Stimulated activated CD4-positive, alpha-beta T cell treated with anti-CD3 and anti-CD28 coated beads, Interleukin-1b, Interleukin-23, amount 100 ng/mL, for 24 hours (primary cell): ENCODE measurements around the gene RHCG.

Experiments
- DNase-seq, 4 experiments: peaks; one replicate each; pipeline ENCODE4 v3.0.0-alpha.2; 2020; ENCODE audit warnings: low read depth in 4 of 4, low spot score in 1 of 4

RHCG gene

GRCh38 chr15:89496155-89497098 lies at the start of gene RHCG:
Gene RHCG, minus strand, starts transcription at chr15:89496583. Its CDS starts 39 bp downstream, at chr15:89496544.
- no peak for DNase-seq

- DNase-seq, result no peak
Measured at GRCh38 chr15:89543389-89543788, 47.0 kb upstream of the RHCG start.

- no peak for DNase-seq
Measured at GRCh38 chr15:89542369-89542768, 46.0 kb upstream of the RHCG start.

- DNase-seq, result no peak
Measured at GRCh38 chr15:89539027-89539426, 42.6 kb upstream of the RHCG start.

GRCh38 chr15:89533861-89534544 lies 37.6 kb upstream of the RHCG start:
- DNase-seq, result no peak

- DNase-seq, result no peak
Measured at GRCh38 chr15:89531796-89532537, 35.6 kb upstream of the RHCG start.

- DNase-seq, result no peak
Measured at GRCh38 chr15:89530976-89531375, 34.6 kb upstream of the RHCG start.

GRCh38 chr15:89528757-89529352 lies 32.5 kb upstream of the RHCG start:
- no peak for DNase-seq

GRCh38 chr15:89526601-89527441 lies 30.4 kb upstream of the RHCG start:
- DNase-seq, result no peak

- DNase-seq, result no peak
Measured at GRCh38 chr15:89526181-89526580, 29.8 kb upstream of the RHCG start.

- no peak for DNase-seq
Measured at GRCh38 chr15:89524184-89524583, 27.8 kb upstream of the RHCG start.

- DNase-seq, result no peak
Measured at GRCh38 chr15:89523101-89523500, 26.7 kb upstream of the RHCG start.

GRCh38 chr15:89521605-89522004 lies 25.2 kb upstream of the RHCG start:
- no peak for DNase-seq

- DNase-seq, result no peak
Measured at GRCh38 chr15:89515477-89515876, 19.1 kb upstream of the RHCG start.

GRCh38 chr15:89514596-89515406 lies 18.4 kb upstream of the RHCG start:
- no peak for DNase-seq

GRCh38 chr15:89514186-89514585 lies 17.8 kb upstream of the RHCG start:
- DNase-seq, result no peak

GRCh38 chr15:89513284-89513683 lies 16.9 kb upstream of the RHCG start:
- DNase-seq, result no peak

GRCh38 chr15:89512631-89513030 lies 16.2 kb upstream of the RHCG start:
- no peak for DNase-seq

- no peak for DNase-seq
Measured at GRCh38 chr15:89506026-89506686, 9.8 kb upstream of the RHCG start.
